Hepatocyte (in vitro differentiated cells): ENCODE results near the gene MFRP. TPM values are rescaled to one million over a fixed set of nuclear protein-coding genes. Genes with fewer than 3 reads are reported as not detected.

Source experiments
- DNase-seq: peaks from one replicate; pipeline ENCODE4 v3.0.0-alpha.2; 2016; ENCODE audit warnings: low spot score
- H2AFZ ChIP-seq: fragments of 200-600 bp; sonication (generic); 2 replicates; pipeline ENCODE4 v1.6.0; 2016; ENCODE audit warnings: antibody characterized with exemption, mild to moderate bottlenecking
- H3K27ac ChIP-seq: fragments of 200-600 bp; sonication (generic); 2 replicates; pipeline ENCODE4 v1.5.1; 2016; ENCODE audit warnings: mild to moderate bottlenecking
- H3K27me3 ChIP-seq: fragments of 200-600 bp; sonication (generic); 2 replicates; pipeline ENCODE4 v1.6.1; 2016
- H3K36me3 ChIP-seq: fragments of 200-600 bp; sonication (generic); replicated peaks from 2 replicates; pipeline ENCODE4 v1.5.1; 2016; ENCODE audit warnings: low read depth; ENCODE audit not compliant: insufficient read depth
- H3K4me1 ChIP-seq: fragments of 200-600 bp; sonication (generic); 2 replicates; pipeline ENCODE4 v1.5.1; 2016; ENCODE audit warnings: mild to moderate bottlenecking, moderate library complexity; ENCODE audit not compliant: insufficient read depth
- H3K4me2 ChIP-seq: fragments of 200-600 bp; sonication (generic); 2 replicates; pipeline ENCODE4 v1.6.0; 2016
- H3K4me3 ChIP-seq: fragments of 200-600 bp; sonication (generic); 2 replicates; pipeline ENCODE4 v1.5.1; 2016; ENCODE audit warnings: mild to moderate bottlenecking
- H3K79me2 ChIP-seq: fragments of 200-600 bp; sonication (generic); 2 replicates; pipeline ENCODE4 v1.6.0; 2017; ENCODE audit warnings: mild to moderate bottlenecking
- H3K9me2 ChIP-seq: fragments of 200-600 bp; sonication (generic); replicated peaks from 2 replicates; pipeline ENCODE4 v1.6.0; 2017; ENCODE audit warnings: mild to moderate bottlenecking; ENCODE audit not compliant: insufficient read depth
- H3K9me3 ChIP-seq: fragments of 200-600 bp; sonication (generic); 2 replicates; pipeline ENCODE4 v1.5.1; 2016; ENCODE audit warnings: low read depth, mild to moderate bottlenecking
- H4K20me1 ChIP-seq: fragments of 200-600 bp; sonication (generic); 2 replicates; pipeline ENCODE4 v1.6.0; 2016; ENCODE audit warnings: mild to moderate bottlenecking; ENCODE audit not compliant: insufficient read depth, poor library complexity, severe bottlenecking
- CTCF ChIP-seq: fragments of 200-600 bp; sonication (generic); IDR thresholded peaks from 2 replicates; pipeline ENCODE4 v1.5.1; 2016; ENCODE audit warnings: antibody characterized with exemption, mild to moderate bottlenecking; ENCODE audit not compliant: poor library complexity
- EZH2 ChIP-seq: fragments of 200-600 bp; sonication (generic); IDR thresholded peaks from 2 replicates; pipeline ENCODE4 v1.6.1; 2016; ENCODE audit warnings: antibody characterized with exemption, mild to moderate bottlenecking, borderline replicate concordance
- EZH2phosphoT487 ChIP-seq: fragments of 200-600 bp; sonication (generic); IDR thresholded peaks from one replicate; pipeline ENCODE4 v1.6.1; 2018; ENCODE audit warnings: antibody characterized with exemption, mild to moderate bottlenecking, low read depth, moderate library complexity; ENCODE audit not compliant: unreplicated experiment, severe bottlenecking
- WGBS: methylation state at CpG from one replicate; pipeline ENCODE4 v1.1.6; 2016; ENCODE audit warnings: low lambda C conversion rate; ENCODE audit errors: missing lambda C conversion rate; 5-methylcytosine and 5-hydroxymethylcytosine counted together
- polyA plus RNA-seq: library from polyadenylated mRNA; unstranded; fragments of >200 nt; fragmentation: Nextera tagmentation; extraction: Ambion mirVana; gene quantifications from 2 replicates; pipeline ENCODE4 v1.2.1, GENCODE V29; 2016
- total RNA-seq: library from RNA; depleted of rRNA; stranded (reverse); fragments of >200 nt; gene quantifications from 2 replicates; pipeline ENCODE4 v1.2.3, GENCODE V29; 2014

Gene MFRP
- total and polyA plus RNA-seq, 2 experiments from 2014 or later = not detected

DNA sequence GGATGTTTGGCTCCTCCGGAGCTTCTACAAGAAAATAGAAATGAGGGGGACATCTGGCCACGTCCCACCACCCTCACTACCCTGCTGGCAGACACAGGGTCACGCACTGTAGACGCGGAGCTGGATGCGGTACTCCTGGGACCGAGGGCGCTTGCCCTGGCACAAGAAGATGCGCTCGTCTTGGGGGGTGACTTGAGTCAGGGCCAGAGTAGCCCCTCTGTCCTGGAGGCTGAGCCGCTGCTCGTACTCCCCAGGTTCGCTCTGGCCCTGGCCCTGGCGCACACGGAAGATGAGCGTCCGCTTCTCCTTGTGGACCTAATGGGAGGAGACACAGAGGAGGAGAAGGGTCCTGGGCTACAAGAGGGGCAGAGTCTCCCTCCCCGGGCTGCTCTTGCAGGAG, 31.8 kb downstream of the MFRP start:
- no peaks in the 10 kb centered on the region for H3K79me2 ChIP-seq
- H4K20me1 ChIP-seq = no peaks in the 10 kb centered on the region
- no peaks in the 10 kb centered on the region for H3K9me2 ChIP-seq
- WGBS = 86% methylated on average over 18 of the region's 18 CpGs
- H2AFZ ChIP-seq = no peak overlapping the region
- peaks cover 21% of the 10 kb centered on the region for H3K4me1 ChIP-seq
- H3K4me3 ChIP-seq = no peak overlapping the region
- H3K27me3 ChIP-seq = peaks cover 41% of the 10 kb centered on the region
- no peak overlapping the region for H3K27ac ChIP-seq
- no peak for TF ChIP-seq CTCF
- no peak for TF ChIP-seq EZH2
- TF ChIP-seq EZH2phosphoT487 = no peak
- peak overlapping the region; percentile 96 for H3K4me2 ChIP-seq
- H3K36me3 ChIP-seq = no peaks in the 10 kb centered on the region
- DNase-seq = no peak
- no peaks in the 10 kb centered on the region for H3K9me3 ChIP-seq

DNA sequence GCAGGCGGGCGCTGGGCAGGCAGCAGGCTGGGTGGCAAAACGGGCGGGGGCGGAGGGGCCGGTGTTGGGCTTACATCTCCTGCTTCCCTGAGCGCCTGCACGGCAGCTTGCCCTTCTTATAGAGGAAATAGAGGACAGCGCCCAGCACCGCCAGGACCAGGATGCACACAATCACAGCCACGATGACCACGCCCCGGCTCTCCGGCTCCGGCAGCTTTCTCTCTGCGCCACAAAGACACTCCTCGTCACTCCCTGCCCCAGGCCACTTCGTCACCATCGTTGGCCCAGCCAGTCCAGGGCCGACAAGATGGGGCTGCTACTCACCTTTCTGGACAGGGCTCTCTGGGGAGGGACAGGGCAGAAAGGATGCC, 35.8 kb downstream of the MFRP start:
- H3K79me2 ChIP-seq = no peaks in the 10 kb centered on the region
- DNase-seq = no peak
- no peak for TF ChIP-seq EZH2
- no peak for TF ChIP-seq CTCF
- TF ChIP-seq EZH2phosphoT487 = no peak
- H3K27ac ChIP-seq = no peak overlapping the region
- 95% methylated on average over 18 of the region's 20 CpGs for WGBS
- H3K9me2 ChIP-seq = no peaks in the 10 kb centered on the region
- H3K4me1 ChIP-seq = peaks cover 9% of the 10 kb centered on the region
- no peak overlapping the region for H3K4me3 ChIP-seq
- H3K36me3 ChIP-seq = no peaks in the 10 kb centered on the region
- no peak overlapping the region for H2AFZ ChIP-seq
- H3K4me2 ChIP-seq = no peak overlapping the region
- no peaks in the 10 kb centered on the region for H3K9me3 ChIP-seq
- peaks cover 16% of the 10 kb centered on the region for H3K27me3 ChIP-seq
- no peaks in the 10 kb centered on the region for H4K20me1 ChIP-seq

GRCh38 chr11:119309953-119310681, 36.4 kb downstream of the MFRP start:
- Histone ChIP-seq H3K79me2 (no peaks in the 10 kb centered on the region), H3K27me3 (peaks cover 10% of the 10 kb centered on the region), H3K9me3 (no peaks in the 10 kb centered on the region), H3K4me1 (peaks cover 3% of the 10 kb centered on the region), H2AFZ (no peak overlapping the region), H3K4me3 (no peak overlapping the region), H3K36me3 (no peaks in the 10 kb centered on the region), H4K20me1 (no peaks in the 10 kb centered on the region), H3K4me2 (no peak overlapping the region), H3K27ac (no peak overlapping the region), H3K9me2 (no peaks in the 10 kb centered on the region)
- DNase-seq = no peak
- 84% methylated on average over 17 of the region's 17 CpGs for WGBS
- TF ChIP-seq CTCF = no peak
- TF ChIP-seq EZH2 = no peak
- TF ChIP-seq EZH2phosphoT487 = no peak
